Endothelial cell of umbilical vein (primary cell): Measurements from ENCODE around the gene CCDC188. TPM values are rescaled to one million over a fixed set of nuclear protein-coding genes. Genes with fewer than 3 reads are reported as not detected.

Experiments used
- BruUV-seq: library from RNA; stranded (reverse); fragments of 400-500 nt; replicated peaks from 2 replicates; lab custom pipeline; 2021; lab: Mats Ljungman, UMichigan
- CTCF ChIA-PET: fragments of 300-600, 350-600 bp; sonication (Branson Sonifier 250); formaldehyde crosslinking; loops from one replicate; lab custom pipeline; 2021; ENCODE audit warnings: antibody characterized with exemption, inconsistent platforms; lab: Charles Lee
- POLR2A ChIA-PET: fragments of 300-600, 350-600 bp; sonication (Branson Sonifier 250); formaldehyde crosslinking; loops from one replicate; lab custom pipeline; 2021; ENCODE audit warnings: antibody characterized with exemption, inconsistent platforms; lab: Charles Lee
- DNase-seq: peaks from one replicate; pipeline ENCODE4 v3.0.0-alpha.2; 2011; ENCODE audit warnings: low read depth, low spot score
- FAIRE-seq: peaks from 2 replicates; lab custom pipeline; 2011; peaks lifted over from hg19 to GRCh38; lab: Jason Lieb, UNC
- H2AFZ ChIP-seq: 2 replicates; pipeline ENCODE4 v1.6.0; 2012; ENCODE audit warnings: low read depth, low read length, control low read depth, inconsistent platforms
- H3K27ac ChIP-seq: 2 replicates; pipeline ENCODE4 v1.5.1; 2011; ENCODE audit warnings: low read depth, mild to moderate bottlenecking, control low read depth, low read length, moderate library complexity; ENCODE audit not compliant: insufficient read depth
- H3K27me3 ChIP-seq, 2 experiments: 2 replicates each; pipeline versions ENCODE4 v1.6.0 to v1.6.1; 2011; ENCODE audit warnings: low read length in 2 of 2, mixed read lengths in 1 of 2; ENCODE audit not compliant: control insufficient read depth in 2 of 2, insufficient read depth in 2 of 2
- H3K36me3 ChIP-seq, 2 experiments: 2 replicates in 1 of 2; 3 replicates in 1 of 2; pipeline ENCODE4 v1.5.1; 2011; ENCODE audit warnings: low read length in 2 of 2, mild to moderate bottlenecking in 1 of 2, moderate library complexity in 1 of 2; ENCODE audit not compliant: control insufficient read depth in 2 of 2, insufficient read depth in 2 of 2; ENCODE audit errors: extremely low read depth in 1 of 2
- H3K4me1 ChIP-seq: 3 replicates; pipeline ENCODE4 v1.5.1; 2011; ENCODE audit warnings: mild to moderate bottlenecking, low read length; ENCODE audit not compliant: control insufficient read depth, insufficient read depth; ENCODE audit errors: extremely low read depth
- H3K4me2 ChIP-seq: 2 replicates; pipeline ENCODE4 v1.6.1; 2011; ENCODE audit warnings: low read length, control low read depth, mixed read lengths; ENCODE audit not compliant: insufficient read depth
- H3K4me3 ChIP-seq, 3 experiments: fragments of 200-600 bp in 1 of 3; sonication (generic), shearing (Covaris generic) in 1 of 3; replicated peaks in 1 of 3; 2 replicates each; pipeline ENCODE4 v1.5.1; 2011 to 2016; ENCODE audit warnings: control low read depth in 3 of 3, low read length in 3 of 3, mild to moderate bottlenecking in 2 of 3, inconsistent platforms in 1 of 3, low read depth in 1 of 3, moderate library complexity in 1 of 3; ENCODE audit not compliant: insufficient read depth in 1 of 3
- H3K79me2 ChIP-seq: 2 replicates; pipeline ENCODE4 v1.6.0; 2012; ENCODE audit warnings: low read length, inconsistent platforms; ENCODE audit not compliant: control insufficient read depth, insufficient read depth
- H3K9ac ChIP-seq: replicated peaks from 2 replicates; pipeline ENCODE3; 2011; ENCODE audit warnings: low read length, control low read depth; ENCODE audit not compliant: insufficient read depth; ENCODE audit errors: extremely low read depth
- H3K9me1 ChIP-seq: replicated peaks from 3 replicates; pipeline ENCODE4 v1.6.0; 2011; ENCODE audit warnings: mild to moderate bottlenecking, low read length; ENCODE audit not compliant: control insufficient read depth, insufficient read depth; ENCODE audit errors: extremely low read depth
- H3K9me3 ChIP-seq: replicated peaks from 2 replicates; pipeline ENCODE4 v1.5.1; 2012; ENCODE audit warnings: low read length, inconsistent platforms; ENCODE audit not compliant: control insufficient read depth, insufficient read depth
- H4K20me1 ChIP-seq: replicated peaks from 2 replicates; pipeline ENCODE3; 2011; ENCODE audit warnings: mild to moderate bottlenecking, low read length; ENCODE audit not compliant: control insufficient read depth, insufficient read depth; ENCODE audit errors: extremely low read depth
- EZH2 ChIP-seq: IDR thresholded peaks from 2 replicates; pipeline ENCODE4 v1.6.1; 2012; ENCODE audit warnings: borderline replicate concordance, low read depth, mild to moderate bottlenecking, moderate library complexity, low read length, inconsistent platforms; ENCODE audit not compliant: severe bottlenecking
- FOS ChIP-seq: IDR thresholded peaks from 2 replicates; pipeline ENCODE4 v1.6.1; 2011; ENCODE audit warnings: mild to moderate bottlenecking, low read length, moderate library complexity, borderline replicate concordance; ENCODE audit not compliant: insufficient read depth
- GATA2 ChIP-seq: IDR thresholded peaks from 2 replicates; pipeline ENCODE4 v1.7.0; 2011; ENCODE audit warnings: low read depth, mild to moderate bottlenecking, moderate library complexity, mixed read lengths, low read length; ENCODE audit not compliant: insufficient read length, insufficient read depth
- JUN ChIP-seq: IDR thresholded peaks from 2 replicates; pipeline ENCODE4 v1.6.1; 2011; ENCODE audit warnings: borderline replicate concordance, low read depth; ENCODE audit not compliant: insufficient read length, insufficient read depth
- MYC ChIP-seq: IDR thresholded peaks from one replicate; pipeline ENCODE4 v1.6.1; 2011; ENCODE audit warnings: mild to moderate bottlenecking, low read depth, low read length
- POLR2A ChIP-seq: IDR thresholded peaks from 2 replicates; pipeline ENCODE4 v1.6.1; 2012; ENCODE audit warnings: low read depth, mild to moderate bottlenecking, control low read depth, low read length
- POLR2AphosphoS5 ChIP-seq: IDR thresholded peaks from 2 replicates; pipeline ENCODE4 v1.6.1; 2012; ENCODE audit warnings: low read depth, mild to moderate bottlenecking, control low read depth, low read length, moderate library complexity; ENCODE audit not compliant: insufficient read depth
- dilution Hi-C: fragments of 300-500 bp; cut with MboI; formaldehyde crosslinking; loops from one replicate; pipeline ENCODE4 v1.15.0; 2019; ENCODE audit warnings: low sequenced_read_pairs; ENCODE audit not compliant: extremely low pct_ligation_motif_present
- intact Hi-C: fragments of 100-400 bp; cut with micrococcal nuclease; formaldehyde crosslinking; loops from one replicate; pipeline ENCODE4 v1.10.0; 2022
- polyA plus RNA-seq, 4 experiments: library from polyadenylated mRNA; depleted of rRNA in 3 of 4; stranded (reverse) in 3 of 4; unstranded in 1 of 4; fragments of >200 nt; gene quantifications; 2 replicates each; pipeline versions ENCODE4 v1.2.1 to v1.2.3, GENCODE V29; 2011 to 2012; ENCODE audit warnings: missing spikeins in 1 of 4
- total RNA-seq: library from RNA; stranded (reverse); gene quantifications from 2 replicates; pipeline ENCODE4 v1.2.3, GENCODE V29; 2021
- TF ChIP-seq, protein P1 (sequence below), 2 donors: IDR thresholded peaks; 1 replicate in 1 of 2; 2 replicates in 1 of 2; pipeline ENCODE4 v1.5.1; 2011; ENCODE audit warnings: low read length in 2 of 2, mild to moderate bottlenecking in 2 of 2, moderate library complexity in 2 of 2, control low read depth in 1 of 2, inconsistent platforms in 1 of 2, low read depth in 1 of 2; ENCODE audit not compliant: insufficient read depth in 1 of 2; ENCODE audit errors: extremely low read depth in 1 of 2
- TF ChIP-seq, protein P2 (sequence below): IDR thresholded peaks from 2 replicates; pipeline ENCODE4 v1.6.1; 2011; ENCODE audit not compliant: insufficient read depth, insufficient read length

Gene CCDC188
- total and polyA plus RNA-seq, 2 donors (not counting 3 experiments of a cell fraction or from before 2014, with no cell fraction given): 9.4 to 9.8 TPM

DNA sequence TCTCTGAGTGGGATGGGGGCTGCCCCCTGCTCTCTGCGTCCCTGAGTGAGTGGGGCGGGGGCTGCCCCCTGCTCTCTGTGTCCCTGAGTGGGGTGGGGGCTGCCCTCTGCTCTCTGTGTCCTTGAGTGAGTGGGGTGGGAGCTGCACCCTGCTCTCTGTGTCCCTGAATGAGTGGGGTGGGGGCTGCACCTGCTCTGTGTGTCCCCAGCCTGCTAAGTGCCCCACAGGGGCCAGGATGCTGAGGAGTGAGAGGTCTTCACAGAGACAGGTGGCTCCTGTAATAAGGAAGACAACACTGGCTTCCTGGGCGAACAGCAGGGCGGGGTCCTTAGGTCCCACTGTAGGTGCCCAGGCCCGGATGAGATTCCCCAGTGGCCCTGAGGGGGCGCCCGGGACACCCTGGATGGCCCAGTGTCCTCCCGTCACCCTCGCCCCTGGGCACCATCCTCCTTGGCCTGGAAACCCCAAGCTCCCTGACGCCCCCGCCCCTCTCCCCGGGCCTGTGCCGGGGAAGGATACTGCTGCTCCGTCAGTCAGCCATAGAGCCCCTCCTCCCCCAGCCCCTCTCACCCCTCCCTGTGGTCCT, 3.8 kb upstream of the CCDC188 start:
- peaks cover 5% of the 10 kb centered on the region for H3K4me1 ChIP-seq
- no peaks in the 10 kb centered on the region for H3K9me1 ChIP-seq
- H3K9me3 ChIP-seq: no peaks in the 10 kb centered on the region
- peak overlapping the region; percentile 25 for H3K4me2 ChIP-seq
- peak overlapping the region; percentile 32 for H2AFZ ChIP-seq
- H3K27ac ChIP-seq: no peak overlapping the region
- dilution Hi-C loops: no loop called here
- ChIA-PET CTCF (no interaction called here), POLR2A (no interaction called here)
- H3K36me3 ChIP-seq: no peaks in the 10 kb centered on the region
- H3K27me3 ChIP-seq: no peaks in the 10 kb centered on the region
- FAIRE-seq: no peak
- no peak for DNase-seq
- no peak for TF ChIP-seq MYC
- no peak for TF ChIP-seq POLR2A
- TF ChIP-seq POLR2AphosphoS5: no peak
- no peak for TF ChIP-seq EZH2
- TF ChIP-seq JUN: no peak
- no peak for TF ChIP-seq GATA2
- TF ChIP-seq, protein P1, sequence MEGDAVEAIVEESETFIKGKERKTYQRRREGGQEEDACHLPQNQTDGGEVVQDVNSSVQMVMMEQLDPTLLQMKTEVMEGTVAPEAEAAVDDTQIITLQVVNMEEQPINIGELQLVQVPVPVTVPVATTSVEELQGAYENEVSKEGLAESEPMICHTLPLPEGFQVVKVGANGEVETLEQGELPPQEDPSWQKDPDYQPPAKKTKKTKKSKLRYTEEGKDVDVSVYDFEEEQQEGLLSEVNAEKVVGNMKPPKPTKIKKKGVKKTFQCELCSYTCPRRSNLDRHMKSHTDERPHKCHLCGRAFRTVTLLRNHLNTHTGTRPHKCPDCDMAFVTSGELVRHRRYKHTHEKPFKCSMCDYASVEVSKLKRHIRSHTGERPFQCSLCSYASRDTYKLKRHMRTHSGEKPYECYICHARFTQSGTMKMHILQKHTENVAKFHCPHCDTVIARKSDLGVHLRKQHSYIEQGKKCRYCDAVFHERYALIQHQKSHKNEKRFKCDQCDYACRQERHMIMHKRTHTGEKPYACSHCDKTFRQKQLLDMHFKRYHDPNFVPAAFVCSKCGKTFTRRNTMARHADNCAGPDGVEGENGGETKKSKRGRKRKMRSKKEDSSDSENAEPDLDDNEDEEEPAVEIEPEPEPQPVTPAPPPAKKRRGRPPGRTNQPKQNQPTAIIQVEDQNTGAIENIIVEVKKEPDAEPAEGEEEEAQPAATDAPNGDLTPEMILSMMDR (IDR thresholded peaks at IDR 0.05; ENCODE audit: extremely low read depth in 1 of 2, insufficient read depth in 1 of 2, low read depth in 1 of 2, low read length in 2 of 2): no peak
- no peak for TF ChIP-seq FOS
- TF ChIP-seq, protein P2, sequence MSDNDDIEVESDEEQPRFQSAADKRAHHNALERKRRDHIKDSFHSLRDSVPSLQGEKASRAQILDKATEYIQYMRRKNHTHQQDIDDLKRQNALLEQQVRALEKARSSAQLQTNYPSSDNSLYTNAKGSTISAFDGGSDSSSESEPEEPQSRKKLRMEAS: no peak
- peak overlapping the region; percentile 23 to 46 (median 36) for H3K4me3 ChIP-seq
- intact Hi-C loops: loop anchor here (5.0 kb wide), 2 partner anchors 53 to 303 kb away; no protein-coding TSS in a partner anchor
- H3K79me2 ChIP-seq: no peaks in the 10 kb centered on the region
- H4K20me1 ChIP-seq: no peaks in the 10 kb centered on the region
- H3K9ac ChIP-seq: no peak overlapping the region
- no TSS peak for BruUV-seq
